HCT116 (cell line): ENCODE data around the gene URM1. TPM values are rescaled to one million over a fixed set of nuclear protein-coding genes. Genes with fewer than 3 reads are reported as not detected.

Experiments used
- ATAC-seq: fragments of 200-7000 bp; cut with Tn5 transposase; 2 replicates; pipeline ENCODE4 v1.9.1; 2020; ENCODE audit warnings: mild to moderate bottlenecking, moderate library complexity
- BruUV-seq: library from RNA; stranded (reverse); fragments of 400-500 nt; replicated peaks from 2 replicates; lab custom pipeline; 2021; lab: Mats Ljungman, UMichigan
- CTCF ChIA-PET: fragments of 300-600 bp; sonication (Branson Sonifier 250); formaldehyde crosslinking; loops from one replicate; lab custom pipeline; 2021; ENCODE audit warnings: antibody characterized with exemption; lab: Charles Lee
- POLR2A ChIA-PET: fragments of 300-600, 350-600 bp; sonication (Branson Sonifier 250); formaldehyde crosslinking; loops from one replicate; lab custom pipeline; 2021; ENCODE audit warnings: antibody characterized with exemption; lab: Charles Lee
- RAD21 ChIA-PET, 2 experiments: fragments of 300-600 bp; sonication (Branson Sonifier 250); formaldehyde crosslinking; loops; one replicate each; lab custom pipeline; 2023; ENCODE audit warnings: low total read pairs in 2 of 2; ENCODE audit not compliant: uncharacterized antibody in 2 of 2, unreplicated experiment in 2 of 2, low non-redundant PET in 1 of 2; lab: Charles Lee
- DNase-seq: peaks from one replicate; pipeline ENCODE4 v3.0.0-alpha.2; 2010; ENCODE audit warnings: low read depth, low spot score
- H2AFZ ChIP-seq: fragments of 200-600 bp; shearing (Covaris generic), sonication (generic); 2 replicates; pipeline ENCODE4 v1.6.1; 2017; ENCODE audit warnings: low read depth, mixed run types, mixed read lengths, antibody characterized with exemption, low read length; ENCODE audit not compliant: poor library complexity, severe bottlenecking
- H3K27ac ChIP-seq: 2 replicates; pipeline ENCODE4 v1.5.1; 2012; ENCODE audit warnings: low read depth, low read length
- H3K27me3 ChIP-seq: fragments of 200-600 bp; sonication (generic); 2 replicates; pipeline ENCODE4 v1.6.1; 2016; ENCODE audit warnings: mixed run types, low read length, mixed read lengths; ENCODE audit not compliant: insufficient read depth
- H3K36me3 ChIP-seq, 2 experiments: fragments of 200-500 bp in 1 of 2; fragments of 200-600 bp in 1 of 2; sonication (Bioruptor generic) in 1 of 2; sonication (generic) in 1 of 2; 2 replicates each; pipeline versions ENCODE4 v1.5.1 to v1.6.1; 2014 to 2016; ENCODE audit warnings: low read length in 2 of 2, inconsistent platforms in 1 of 2, mixed read lengths in 1 of 2, mixed run types in 1 of 2; ENCODE audit not compliant: insufficient read depth in 2 of 2, control insufficient read depth in 1 of 2
- H3K4me1 ChIP-seq, 2 experiments: fragments of 200-600 bp in 1 of 2; sonication (generic) in 1 of 2; 2 replicates each; pipeline versions ENCODE4 v1.5.1 to v1.6.1; 2012 to 2017; ENCODE audit warnings: low read length in 2 of 2, inconsistent platforms in 1 of 2, mild to moderate bottlenecking in 1 of 2, mixed read lengths in 1 of 2, mixed run types in 1 of 2, moderate library complexity in 1 of 2; ENCODE audit not compliant: insufficient read depth in 2 of 2, control insufficient read depth in 1 of 2
- H3K4me2 ChIP-seq: fragments of 200-600 bp; sonication (generic); 2 replicates; pipeline ENCODE4 v1.6.1; 2017; ENCODE audit warnings: mixed run types, low read length, mixed read lengths
- H3K4me3 ChIP-seq, 2 experiments: fragments of 200-600 bp in 1 of 2; sonication (generic) in 1 of 2; replicated peaks in 1 of 2; 2 replicates each; pipeline ENCODE4 v1.5.1; 2011 to 2016; ENCODE audit warnings: low read length in 2 of 2, control low read depth in 1 of 2, low read depth in 1 of 2, mild to moderate bottlenecking in 1 of 2, mixed read lengths in 1 of 2, mixed run types in 1 of 2
- H3K79me2 ChIP-seq: fragments of 200-600 bp; sonication (generic); 2 replicates; pipeline ENCODE4 v1.6.1; 2017; ENCODE audit warnings: mild to moderate bottlenecking, mixed run types, low read length, moderate library complexity, mixed read lengths; ENCODE audit not compliant: insufficient read depth
- H3K9ac ChIP-seq: fragments of 200-600 bp; sonication (generic); 2 replicates; pipeline ENCODE4 v1.6.1; 2016; ENCODE audit warnings: low read length, mixed read lengths
- H3K9me2 ChIP-seq: fragments of 200-600 bp; sonication (generic), shearing (Covaris generic); 2 replicates; pipeline ENCODE4 v1.6.1; 2017; ENCODE audit warnings: mixed run types, mild to moderate bottlenecking, moderate library complexity; ENCODE audit not compliant: insufficient read depth
- H3K9me3 ChIP-seq, 2 experiments: fragments of 200-500 bp in 1 of 2; fragments of 200-600 bp in 1 of 2; sonication (Bioruptor generic) in 1 of 2; sonication (generic) in 1 of 2; 2 replicates each; pipeline ENCODE4 v1.6.1; 2014 to 2017; ENCODE audit warnings: low read length in 2 of 2, mixed read lengths in 2 of 2, inconsistent platforms in 1 of 2, low read depth in 1 of 2, mild to moderate bottlenecking in 1 of 2, mixed run types in 1 of 2, moderate library complexity in 1 of 2; ENCODE audit not compliant: control insufficient read depth in 1 of 2, insufficient read depth in 1 of 2
- H4K20me1 ChIP-seq: fragments of 200-600 bp; sonication (generic), shearing (Covaris generic); 2 replicates; pipeline ENCODE4 v1.6.1; 2017; ENCODE audit warnings: mixed run types, mild to moderate bottlenecking, moderate library complexity; ENCODE audit not compliant: insufficient read depth
- CBX3 ChIP-seq: IDR thresholded peaks from 2 replicates; pipeline ENCODE4 v1.6.1; 2012; ENCODE audit warnings: low read depth
- CEBPB ChIP-seq: IDR thresholded peaks from 2 replicates; pipeline ENCODE4 v1.6.1; 2012; ENCODE audit warnings: low read depth
- EGR1 ChIP-seq: IDR thresholded peaks from 2 replicates; pipeline ENCODE4 v1.6.1; 2012; ENCODE audit warnings: low read depth
- ELF1 ChIP-seq: IDR thresholded peaks from 2 replicates; pipeline ENCODE4 v1.6.1; 2012; ENCODE audit warnings: low read depth, borderline replicate concordance
- FOSL1 ChIP-seq: IDR thresholded peaks from 2 replicates; pipeline ENCODE4 v1.6.1; 2012; ENCODE audit warnings: low read depth
- REST ChIP-seq: IDR thresholded peaks from 2 replicates; pipeline ENCODE4 v1.6.1; 2012; ENCODE audit warnings: low read depth
- SP1 ChIP-seq: IDR thresholded peaks from 2 replicates; pipeline ENCODE4 v1.6.1; 2012; ENCODE audit warnings: low read depth
- ZFX ChIP-seq: fragments of 450-650 bp; IDR thresholded peaks from 2 replicates; pipeline ENCODE4 v1.6.1; 2017
- ZNF274 ChIP-seq: fragments of 200-500 bp; sonication (Bioruptor generic); IDR thresholded peaks from 2 replicates; pipeline ENCODE4 v1.6.1; 2014; ENCODE audit warnings: mild to moderate bottlenecking, low read depth, low read length, inconsistent platforms
- intact Hi-C: fragments of 100-400 bp; cut with micrococcal nuclease; formaldehyde crosslinking; loops from 2 replicates; pipeline ENCODE4 v1.10.0; 2022
- total RNA-seq: library from RNA; stranded (reverse); gene quantifications from one replicate; pipeline ENCODE4 v1.2.1, GENCODE V29; 2021; ENCODE audit not compliant: unreplicated experiment

Gene URM1
- total RNA-seq, 1 experiment from 2014 or later: 51.6 TPM

- TF ChIP-seq SP1 (no peak), EGR1 (no peak)
These were observed 46.8 kb upstream of the URM1 start (continued) for GRCh38 chr9:128324401-128324800.

- Histone ChIP-seq H3K4me2 (no peak overlapping the region), H3K27ac (no peak overlapping the region), H3K4me3 (no peak overlapping the region), H4K20me1 (no peaks in the 10 kb centered on the region), H3K36me3 (peaks cover 6 to 16% of the 10 kb centered on the region in 2 experiments; a peak in 3 of 4 replicates), H2AFZ (no peak overlapping the region), H3K4me1 (peaks cover 31 to 44% of the 10 kb centered on the region in 2 experiments), H3K9ac (no peak overlapping the region), H3K9me3 (no peaks in the 10 kb centered on the region), H3K9me2 (no peaks in the 10 kb centered on the region), H3K27me3 (no peaks in the 10 kb centered on the region), H3K79me2 (peaks cover 38% of the 10 kb centered on the region)
- BruUV-seq: no TSS peak
- POLR2A ChIA-PET: no interaction called here
- no peak for DNase-seq
- RAD21 ChIA-PET: no interaction called here
- intact Hi-C loops: no loop called here
- ATAC-seq: no peak
- CTCF ChIA-PET: no interaction called here
- TF ChIP-seq REST: no peak
- TF ChIP-seq CEBPB: no peak
- TF ChIP-seq CBX3: no peak
- no peak for TF ChIP-seq ZFX
- no peak for TF ChIP-seq ZNF274
- TF ChIP-seq FOSL1: no peak
- TF ChIP-seq ELF1: no peak
These were observed 45.5 kb upstream of the URM1 start for GRCh38 chr9:128325629-128326028.
